Left lobe of liver (tissue), 2 donors: ENCODE data around the gene KCTD1. TPM values are rescaled to one million over a fixed set of nuclear protein-coding genes. Genes with fewer than 3 reads are reported as not detected.

Experiments
- ATAC-seq: fragments of 200-7000 bp; cut with Tn5 transposase; one replicate; pipeline ENCODE4 v1.9.1; 2020; ENCODE audit warnings: mild to moderate bottlenecking, moderate library complexity
- DNase-seq: peaks from one replicate; pipeline ENCODE4 v3.0.0-alpha.2; 2020; ENCODE audit warnings: low spot score
- total RNA-seq: library from RNA; stranded (reverse); gene quantifications from one replicate; pipeline ENCODE4 v1.2.1, GENCODE V29; 2021
- donor health status: DM: no; HTN: no; CAD: no; lungs with moderate emphysema.
- donor health status: DM: no; HTN: yes; CAD: no.

KCTD1 gene
- total RNA-seq, 1 donor from 2014 or later, result 5.0 TPM

- peak; percentile 66 for ATAC-seq
These were observed 143.1 kb downstream of the KCTD1 start for GRCh38 chr18:26405190-26405801.

More at GRCh38 chr18:26405190-26405801, 143.1 kb downstream of the KCTD1 start:
- DNase-seq, result no peak
